BLaER1 treated with 17β-estradiol and CSF1 and Interleukin-3, amounts not matched to agents 10 nM and 100 nM (cell line): Measurements from ENCODE around the gene SAMD8.

Source experiments
- H3K27ac ChIP-seq, 11 experiments: shearing (Covaris generic); formaldehyde crosslinking; 2 replicates each; pipeline ENCODE4 v1.8.1; 2022
- H3K27me3 ChIP-seq, 11 experiments: shearing (Covaris generic); formaldehyde crosslinking; 2 replicates each; pipeline ENCODE4 v1.8.1; 2022
- H3K36me3 ChIP-seq, 11 experiments: shearing (Covaris generic); formaldehyde crosslinking; 2 replicates each; pipeline ENCODE4 v1.8.1; 2022
- H3K4me1 ChIP-seq, 10 experiments: shearing (Covaris generic); formaldehyde crosslinking; 2 replicates each; pipeline ENCODE4 v1.8.1; 2022
- H3K4me2 ChIP-seq, 11 experiments: shearing (Covaris generic); formaldehyde crosslinking; 2 replicates each; pipeline ENCODE4 v1.8.1; 2022
- H3K4me3 ChIP-seq, 10 experiments: shearing (Covaris generic); formaldehyde crosslinking; 2 replicates each; pipeline ENCODE4 v1.8.1; 2022
- H3K9ac ChIP-seq, 11 experiments: shearing (Covaris generic); formaldehyde crosslinking; 2 replicates each; pipeline ENCODE4 v1.8.1; 2022
- H3K9me3 ChIP-seq, 11 experiments: shearing (Covaris generic); formaldehyde crosslinking; replicated peaks in 1 of 11; 2 replicates each; pipeline ENCODE4 v1.8.1; 2022
- H4K20me1 ChIP-seq, 11 experiments: shearing (Covaris generic); formaldehyde crosslinking; 2 replicates each; pipeline ENCODE4 v1.8.1; 2022
- Cebpa-rat ChIP-seq, 11 experiments: shearing (Covaris generic); IDR thresholded peaks; 2 replicates each; pipeline ENCODE4 v1.8.1; 2022

The SAMD8 gene

GRCh38 chr10:75111365-75111906 lies at the start of gene SAMD8:
SAMD8 (plus strand) TSS chr10:75111656; CDS start chr10:75150529, 38,873 bp downstream.
- Histone ChIP-seq H4K20me1 (peaks cover 16 to 40% (median 38%) of the 10 kb centered on the region in 11 experiments; a peak in 20 of 22 replicates), H3K9ac (peak within 1 kb of the TSS; percentile 90 to 99 (median 94)), H3K4me3 (peak within 1 kb of the TSS; percentile 79 to 97 (median 91)), H3K36me3 (no peaks in the 10 kb centered on the region), H3K27ac (peak within 1 kb of the TSS; percentile 90 to 98 (median 94)), H3K9me3 (no peaks in the 10 kb centered on the region), H3K4me2 (peak within 1 kb of the TSS; percentile 73 to 98 (median 87)), H3K4me1 (peaks cover 47 to 70% (median 55%) of the 10 kb centered on the region in 10 experiments), H3K27me3 (no peaks in the 10 kb centered on the region)
- no peak for TF ChIP-seq Cebpa-rat (IDR thresholded peaks at IDR 0.05)

- Histone ChIP-seq H3K27ac (peak overlapping the region in 8 of 11 experiments; percentile 12 to 65 (median 30); a peak in 9 of 22 replicates), H3K4me3 (no peak overlapping the region), H3K9me3 (peaks cover 0 to 4% (median 0%) of the 10 kb centered on the region in 11 experiments; a peak in 1 of 22 replicates)
Measured at GRCh38 chr10:75061709-75062505, 49.5 kb upstream of the SAMD8 start.

GRCh38 chr10:75062506-75063299 lies 48.8 kb upstream of the SAMD8 start:
- H3K9ac ChIP-seq = no peak overlapping the region
- no peaks in the 10 kb centered on the region for H4K20me1 ChIP-seq
- H3K4me1 ChIP-seq = peaks cover 18 to 34% (median 24%) of the 10 kb centered on the region in 10 experiments; a peak in 19 of 20 replicates
- TF ChIP-seq Cebpa-rat (IDR thresholded peaks at IDR 0.05) = no peak
- H3K4me3 ChIP-seq = no peak overlapping the region
- peaks cover 0 to 2% (median 0%) of the 10 kb centered on the region in 11 experiments; a peak in 1 of 22 replicates for H3K9me3 ChIP-seq
- H3K4me2 ChIP-seq = peak overlapping the region; percentile 30 to 72 (median 42); a peak in 20 of 22 replicates
- no peaks in the 10 kb centered on the region for H3K27me3 ChIP-seq
- no peaks in the 10 kb centered on the region for H3K36me3 ChIP-seq
- peak overlapping the region in 6 of 11 experiments; percentile 14 to 65 (median 33); a peak in 9 of 22 replicates for H3K27ac ChIP-seq

More at GRCh38 chr10:75061709-75062505, 49.5 kb upstream of the SAMD8 start:
- TF ChIP-seq Cebpa-rat (IDR thresholded peaks at IDR 0.05) = 0 out of 22 replicates have a peak, but pooled peaks of 1 of the 11 experiments have one; percentile 20
- Histone ChIP-seq H3K27me3 (no peaks in the 10 kb centered on the region), H3K36me3 (no peaks in the 10 kb centered on the region), H3K9ac (peak overlapping the region in 1 of 11 experiments; percentile 31; a peak in 2 of 22 replicates), H4K20me1 (no peaks in the 10 kb centered on the region), H3K4me1 (peaks cover 18 to 34% (median 24%) of the 10 kb centered on the region in 10 experiments; a peak in 19 of 20 replicates), H3K4me2 (peak overlapping the region; percentile 30 to 72 (median 42))

- TF ChIP-seq Cebpa-rat (IDR thresholded peaks at IDR 0.05) = no peak
- Histone ChIP-seq H3K9me3 (no peaks in the 10 kb centered on the region), H3K27ac (peak overlapping the region in 2 of 11 experiments; percentile 15 to 27; a peak in 2 of 22 replicates), H3K36me3 (no peaks in the 10 kb centered on the region), H3K9ac (no peak overlapping the region), H4K20me1 (no peaks in the 10 kb centered on the region), H3K27me3 (no peaks in the 10 kb centered on the region), H3K4me3 (no peak overlapping the region), H3K4me1 (peaks cover 18 to 34% (median 24%) of the 10 kb centered on the region in 10 experiments; a peak in 19 of 20 replicates), H3K4me2 (no peak overlapping the region)
Measured at GRCh38 chr10:75063461-75064230, 47.8 kb upstream of the SAMD8 start.

GRCh38 chr10:75065076-75065475 lies 46.4 kb upstream of the SAMD8 start:
- Histone ChIP-seq H3K4me1 (peaks cover 23 to 40% (median 28%) of the 10 kb centered on the region in 10 experiments; a peak in 19 of 20 replicates), H3K9me3 (no peaks in the 10 kb centered on the region), H3K4me3 (no peak overlapping the region), H3K36me3 (no peaks in the 10 kb centered on the region), H3K9ac (0 out of 22 replicates have a peak overlapping the region, but pooled peaks of 1 of the 11 experiments have one; percentile 44), H3K27ac (no peak overlapping the region; a peak in 1 of 22 replicates), H3K4me2 (peak overlapping the region in 5 of 11 experiments; percentile 3 to 41 (median 17); a peak in 3 of 22 replicates), H3K27me3 (no peaks in the 10 kb centered on the region), H4K20me1 (no peaks in the 10 kb centered on the region)
- no peak for TF ChIP-seq Cebpa-rat (IDR thresholded peaks at IDR 0.05)

GRCh38 chr10:75066271-75066670 lies 45.2 kb upstream of the SAMD8 start:
- no peak overlapping the region for H3K27ac ChIP-seq
- H3K27me3 ChIP-seq = no peaks in the 10 kb centered on the region
- H4K20me1 ChIP-seq = no peaks in the 10 kb centered on the region
- H3K4me3 ChIP-seq = no peak overlapping the region
- no peaks in the 10 kb centered on the region for H3K9me3 ChIP-seq
- H3K4me2 ChIP-seq = peak overlapping the region in 1 of 11 experiments; percentile 30; a peak in 1 of 22 replicates
- no peaks in the 10 kb centered on the region for H3K36me3 ChIP-seq
- TF ChIP-seq Cebpa-rat (IDR thresholded peaks at IDR 0.05) = no peak
- peak overlapping the region in 1 of 11 experiments; percentile 16; a peak in 1 of 22 replicates for H3K9ac ChIP-seq
- H3K4me1 ChIP-seq = peaks cover 18 to 41% (median 34%) of the 10 kb centered on the region in 10 experiments

- Histone ChIP-seq H3K27me3 (no peaks in the 10 kb centered on the region), H3K27ac (no peak overlapping the region), H3K36me3 (no peaks in the 10 kb centered on the region), H3K9ac (no peak overlapping the region), H3K4me1 (peaks cover 8 to 31% (median 25%) of the 10 kb centered on the region in 10 experiments; a peak in 19 of 20 replicates), H3K4me2 (no peak overlapping the region), H4K20me1 (no peaks in the 10 kb centered on the region), H3K4me3 (no peak overlapping the region), H3K9me3 (no peaks in the 10 kb centered on the region)
- no peak for TF ChIP-seq Cebpa-rat (IDR thresholded peaks at IDR 0.05)
Measured at GRCh38 chr10:75067272-75067671, 44.2 kb upstream of the SAMD8 start.

GRCh38 chr10:75068523-75068922 lies 42.9 kb upstream of the SAMD8 start:
- Histone ChIP-seq H4K20me1 (no peaks in the 10 kb centered on the region), H3K4me2 (no peak overlapping the region), H3K9me3 (no peaks in the 10 kb centered on the region), H3K4me1 (peaks cover 0 to 26% (median 18%) of the 10 kb centered on the region in 10 experiments; a peak in 16 of 20 replicates), H3K27ac (no peak overlapping the region), H3K36me3 (no peaks in the 10 kb centered on the region), H3K4me3 (no peak overlapping the region), H3K27me3 (no peaks in the 10 kb centered on the region), H3K9ac (no peak overlapping the region)
- TF ChIP-seq Cebpa-rat (IDR thresholded peaks at IDR 0.05) = no peak
